Subcutaneous adipose tissue (tissue), 4 donors: ENCODE data around the gene APCDD1L. TPM values are rescaled to one million over a fixed set of nuclear protein-coding genes. Genes with fewer than 3 reads are reported as not detected.

Source experiments
- total RNA-seq, 4 donors: library from RNA; depleted of rRNA; stranded (reverse); fragments of >200 nt; gene quantifications; one replicate each; pipeline ENCODE4 v1.1.0, GENCODE V29; 2016
- TF ChIP-seq, protein P1 (sequence below): fragments of 450-650 bp; IDR thresholded peaks from one replicate; pipeline ENCODE4 v1.5.1; 2016; ENCODE audit warnings: low read depth, mild to moderate bottlenecking, control low read depth, antibody characterized with exemption, moderate library complexity

The APCDD1L gene
- total RNA-seq, 4 donors from 2014 or later: 0.17 to 0.22 TPM; not detected in 2

DNA sequence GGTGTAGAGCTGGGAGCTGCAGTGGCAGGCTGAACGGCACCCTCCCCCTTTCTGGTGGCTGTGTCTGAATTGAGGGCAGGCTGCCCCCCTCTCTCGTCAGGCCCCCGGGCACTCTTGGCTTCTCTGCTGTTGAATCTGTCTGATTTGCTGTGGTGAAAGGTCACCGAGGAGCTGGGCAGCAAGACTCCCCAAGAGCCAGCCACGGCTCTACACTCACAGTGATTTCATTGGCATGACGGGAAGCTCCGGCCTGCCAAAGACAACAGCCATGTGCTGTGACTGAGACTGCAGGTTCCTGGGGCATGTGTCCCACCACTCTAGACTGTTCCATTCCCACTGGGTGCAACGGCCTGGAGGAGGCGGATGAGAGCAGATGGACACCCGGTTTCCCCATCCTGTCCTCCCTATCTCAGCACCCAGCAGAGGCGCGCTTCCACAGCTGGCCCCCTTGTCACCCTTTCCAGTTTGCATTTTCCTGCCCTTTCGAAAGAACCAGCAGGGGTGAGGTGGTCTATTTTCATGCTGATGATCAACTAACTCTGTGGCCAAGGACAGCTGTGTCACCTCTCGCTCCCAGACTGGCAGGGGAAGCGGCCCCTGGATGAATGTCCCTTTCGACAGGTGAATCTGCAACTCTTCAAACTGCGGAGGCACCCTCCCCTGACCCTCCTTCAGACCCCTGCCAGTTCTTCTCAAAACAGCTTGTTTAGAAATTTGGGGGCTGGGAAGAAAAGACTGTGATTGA lies 2.2 kb downstream of the APCDD1L start:
- TF ChIP-seq, protein P1, sequence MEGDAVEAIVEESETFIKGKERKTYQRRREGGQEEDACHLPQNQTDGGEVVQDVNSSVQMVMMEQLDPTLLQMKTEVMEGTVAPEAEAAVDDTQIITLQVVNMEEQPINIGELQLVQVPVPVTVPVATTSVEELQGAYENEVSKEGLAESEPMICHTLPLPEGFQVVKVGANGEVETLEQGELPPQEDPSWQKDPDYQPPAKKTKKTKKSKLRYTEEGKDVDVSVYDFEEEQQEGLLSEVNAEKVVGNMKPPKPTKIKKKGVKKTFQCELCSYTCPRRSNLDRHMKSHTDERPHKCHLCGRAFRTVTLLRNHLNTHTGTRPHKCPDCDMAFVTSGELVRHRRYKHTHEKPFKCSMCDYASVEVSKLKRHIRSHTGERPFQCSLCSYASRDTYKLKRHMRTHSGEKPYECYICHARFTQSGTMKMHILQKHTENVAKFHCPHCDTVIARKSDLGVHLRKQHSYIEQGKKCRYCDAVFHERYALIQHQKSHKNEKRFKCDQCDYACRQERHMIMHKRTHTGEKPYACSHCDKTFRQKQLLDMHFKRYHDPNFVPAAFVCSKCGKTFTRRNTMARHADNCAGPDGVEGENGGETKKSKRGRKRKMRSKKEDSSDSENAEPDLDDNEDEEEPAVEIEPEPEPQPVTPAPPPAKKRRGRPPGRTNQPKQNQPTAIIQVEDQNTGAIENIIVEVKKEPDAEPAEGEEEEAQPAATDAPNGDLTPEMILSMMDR: no peak

DNA sequence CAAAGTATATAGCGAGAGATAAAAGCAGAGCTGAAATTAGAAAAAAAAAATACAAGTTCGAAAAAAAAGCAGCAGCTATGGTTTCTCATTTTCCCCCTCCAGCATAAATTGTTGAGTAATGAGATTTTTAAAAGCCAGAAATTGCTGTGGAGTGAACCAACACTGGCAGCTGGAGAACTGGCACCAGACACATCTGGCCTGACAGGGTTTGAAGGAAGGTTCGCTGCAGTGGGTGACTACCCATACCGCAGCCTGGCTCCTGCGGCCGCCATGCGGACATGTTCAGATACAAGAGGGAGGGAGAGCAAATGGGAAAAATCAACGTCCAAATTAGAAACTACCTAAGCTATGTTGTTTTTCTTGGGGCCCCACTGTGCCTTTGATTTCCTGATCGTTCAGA lies 3.3 kb downstream of the APCDD1L start:
- TF ChIP-seq, protein P1: no peak

DNA sequence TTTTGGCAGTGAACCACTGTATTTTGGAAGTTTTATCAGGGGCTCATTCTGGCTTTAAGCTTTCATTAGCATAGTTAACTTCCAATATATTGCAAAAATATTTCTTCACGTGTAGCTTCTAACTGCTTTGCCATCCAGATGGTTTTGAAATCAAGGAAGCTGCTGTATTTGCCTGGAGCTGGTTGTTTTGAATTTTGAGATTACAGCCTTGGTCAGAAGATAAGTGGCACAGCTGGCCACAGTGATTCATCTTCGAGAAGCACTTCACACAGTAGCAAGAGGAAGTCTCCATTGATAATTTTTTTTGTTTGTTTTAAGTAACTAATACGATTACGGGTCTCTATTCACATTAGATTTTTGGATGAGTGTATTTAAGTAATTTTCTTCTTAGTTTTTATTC lies 3.8 kb downstream of the APCDD1L start:
- TF ChIP-seq, protein P1: no peak

DNA sequence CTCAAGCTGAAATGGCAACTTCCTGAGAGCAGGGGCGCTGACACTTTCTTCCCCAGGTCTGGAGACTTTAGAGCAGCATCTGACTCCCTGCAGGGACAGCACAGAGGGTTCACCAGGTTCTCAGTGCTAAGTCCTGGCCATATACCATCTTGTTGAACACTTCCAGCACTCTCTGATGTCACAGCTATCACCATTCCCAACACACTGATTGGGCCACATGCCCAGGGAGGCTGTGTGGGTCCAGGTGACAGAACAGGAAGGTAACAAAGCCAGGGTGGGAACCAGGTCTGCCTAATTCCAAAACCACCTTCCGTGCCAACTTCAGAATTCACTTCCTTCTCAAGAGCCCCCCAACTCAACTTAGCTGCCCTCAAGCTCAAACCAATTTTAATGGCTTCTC lies 4.3 kb downstream of the APCDD1L start:
- TF ChIP-seq, protein P1: no peak

DNA sequence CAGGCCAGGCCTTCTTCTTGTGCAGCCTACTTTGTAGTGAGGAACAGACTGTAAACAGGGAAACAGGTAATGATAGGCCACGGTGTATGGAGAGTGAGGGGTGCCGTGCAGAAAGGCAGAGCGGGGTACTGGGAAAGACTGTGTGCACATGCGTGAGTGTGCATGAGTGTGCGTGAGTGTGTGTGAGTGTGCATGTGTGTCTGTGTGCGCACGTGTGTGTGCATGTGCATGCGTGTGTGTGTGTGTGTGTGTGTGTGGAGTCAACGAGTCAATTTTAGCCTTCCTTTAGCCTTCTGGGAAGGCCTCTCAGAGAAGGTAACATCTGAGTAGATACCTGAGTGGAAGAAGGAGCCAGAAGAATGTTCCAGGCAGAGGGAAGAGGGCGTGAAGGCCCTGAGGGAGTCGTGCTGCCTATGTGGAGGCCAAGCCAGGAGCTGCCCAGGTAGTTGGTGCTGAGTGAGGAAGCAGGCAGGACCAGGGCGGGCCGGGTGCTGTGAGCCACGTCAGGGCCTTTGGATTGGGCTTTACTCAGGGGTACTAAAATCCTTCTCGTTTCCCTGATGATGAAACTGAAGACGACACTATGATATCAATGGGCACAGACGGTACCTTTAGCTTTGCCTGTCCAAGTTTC lies 6.3 kb downstream of the APCDD1L start:
- TF ChIP-seq, protein P1: no peak

DNA sequence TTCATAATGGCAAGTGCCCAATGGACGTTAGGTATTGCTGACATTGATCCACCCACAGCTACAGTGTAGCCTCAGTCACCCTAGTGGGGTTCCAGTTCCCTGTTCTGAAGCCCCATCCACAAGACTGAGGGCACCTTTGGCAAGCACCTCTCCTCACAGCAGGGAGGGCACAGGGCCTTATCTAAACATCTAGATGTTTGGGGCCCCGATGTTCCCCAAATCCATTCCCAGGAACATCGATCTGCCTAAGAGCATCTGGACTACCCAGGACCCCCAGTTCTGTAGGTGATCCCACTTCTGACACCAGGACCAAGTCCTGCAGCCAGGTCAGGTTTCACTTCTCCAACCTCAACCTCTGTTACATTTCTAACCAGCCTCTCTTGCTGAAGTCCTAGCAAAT lies 10.6 kb downstream of the APCDD1L start:
- TF ChIP-seq, protein P1: no peak

DNA sequence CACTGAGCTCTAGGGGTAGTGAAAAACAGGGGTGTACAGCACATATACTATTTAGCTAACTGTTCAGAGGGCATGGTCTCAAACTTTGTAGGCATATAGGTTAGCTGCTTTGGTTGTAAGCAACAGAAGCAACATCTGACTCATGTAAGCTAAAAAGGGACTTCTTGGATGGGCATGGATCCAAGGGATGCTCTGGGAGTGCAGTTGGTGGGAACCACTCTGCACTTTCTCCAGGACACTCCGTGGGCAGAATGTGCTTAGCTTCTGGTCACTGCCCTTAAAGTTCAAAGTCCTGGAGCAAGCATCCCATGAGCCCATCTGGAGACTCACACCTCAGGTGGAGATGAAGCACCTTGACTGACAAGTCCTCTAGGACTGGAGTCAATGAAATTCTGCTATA lies 11.5 kb downstream of the APCDD1L start:
- TF ChIP-seq, protein P1: no peak
